GM21528 (cell line): ENCODE results near the gene TWIST2.

Source experiments
- ATAC-seq: cut with Tn5 transposase; IDR thresholded peaks from one replicate; pipeline ENCODE4 v1.9.1; 2021; ENCODE audit warnings: mild to moderate bottlenecking, moderate library complexity; ENCODE audit not compliant: unreplicated experiment, low FRiP score

TWIST2 gene

DNA sequence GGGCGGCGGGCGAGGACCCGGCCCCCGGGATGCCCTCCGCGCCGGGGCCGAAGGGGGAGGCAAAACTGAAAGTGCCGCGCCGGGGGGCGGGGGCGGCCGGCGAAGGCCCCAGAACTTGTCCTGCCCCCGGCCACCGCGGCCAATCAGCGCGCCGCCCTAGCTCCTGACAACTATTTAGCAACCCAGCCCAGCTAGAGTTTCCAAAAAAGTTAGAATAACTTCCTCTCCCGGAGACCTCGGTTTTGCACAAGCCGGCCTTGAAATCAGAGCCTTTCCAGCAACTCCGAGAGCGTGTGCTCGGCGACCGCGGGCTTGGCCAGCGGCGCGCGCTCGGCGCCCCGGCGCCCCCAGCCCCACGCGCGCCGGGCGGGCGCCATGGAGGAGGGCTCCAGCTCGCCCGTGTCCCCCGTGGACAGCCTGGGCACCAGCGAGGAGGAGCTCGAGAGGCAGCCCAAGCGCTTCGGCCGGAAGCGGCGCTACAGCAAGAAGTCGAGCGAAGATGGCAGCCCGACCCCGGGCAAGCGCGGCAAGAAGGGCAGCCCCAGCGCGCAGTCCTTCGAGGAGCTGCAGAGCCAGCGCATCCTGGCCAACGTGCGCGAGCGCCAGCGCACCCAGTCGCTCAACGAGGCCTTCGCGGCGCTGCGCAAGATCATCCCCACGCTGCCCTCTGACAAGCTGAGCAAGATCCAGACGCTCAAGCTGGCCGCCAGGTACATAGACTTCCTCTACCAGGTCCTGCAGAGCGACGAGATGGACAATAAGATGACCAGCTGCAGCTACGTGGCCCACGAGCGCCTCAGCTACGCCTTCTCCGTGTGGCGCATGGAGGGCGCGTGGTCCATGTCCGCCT is at the start of gene TWIST2:
TWIST2 (plus strand) TSS at position 245 of the 850 bp plus-strand sequence; CDS start at position 376, 131 bp downstream.
- no peak for ATAC-seq

GRCh38 chr2:238801791-238802190 is 46.1 kb upstream of the TWIST2 start:
- ATAC-seq: no peak

GRCh38 chr2:238802957-238803356 is 44.9 kb upstream of the TWIST2 start:
- ATAC-seq: no peak

DNA sequence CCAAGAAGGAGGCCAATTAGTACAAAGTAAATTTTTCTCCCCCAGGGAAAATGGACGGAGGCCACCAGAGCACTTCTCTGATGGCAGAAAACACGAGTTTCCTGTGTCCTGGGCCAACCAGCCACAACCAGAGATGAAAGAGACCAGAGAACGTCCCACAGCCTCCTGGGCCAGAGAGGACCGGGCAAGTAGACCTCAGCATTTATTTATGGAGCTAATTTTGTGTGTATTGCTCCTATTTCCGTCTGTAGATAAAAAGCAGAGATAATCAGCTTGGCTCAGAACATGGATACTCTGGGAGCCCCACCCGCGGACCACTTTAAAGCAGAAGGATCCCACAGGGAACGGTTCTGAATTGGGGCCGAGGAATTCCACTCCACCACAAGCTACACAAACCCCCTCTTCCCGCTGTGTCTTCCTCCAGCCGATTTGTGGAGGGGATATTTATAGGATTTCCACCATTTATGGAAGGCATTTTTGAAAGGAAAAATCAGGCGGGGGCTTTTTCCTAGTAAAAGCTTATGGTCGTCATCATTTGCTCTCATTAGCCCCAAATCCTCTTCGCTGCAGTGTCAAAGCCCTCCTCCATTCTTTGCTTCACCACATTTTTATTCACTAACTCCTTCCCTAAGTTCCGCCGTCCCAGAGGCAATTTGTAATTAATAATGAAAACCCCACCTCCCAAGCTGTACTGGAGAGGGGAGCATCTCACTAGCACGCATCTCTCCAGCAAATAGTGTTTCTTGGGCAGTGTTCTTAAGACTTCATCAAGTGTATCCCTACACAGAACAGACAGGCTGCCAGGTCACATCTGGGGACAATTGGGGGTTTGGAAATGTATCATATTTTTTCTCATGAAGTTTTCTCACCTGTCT is 43.7 kb upstream of the TWIST2 start:
- ATAC-seq: no peak

DNA sequence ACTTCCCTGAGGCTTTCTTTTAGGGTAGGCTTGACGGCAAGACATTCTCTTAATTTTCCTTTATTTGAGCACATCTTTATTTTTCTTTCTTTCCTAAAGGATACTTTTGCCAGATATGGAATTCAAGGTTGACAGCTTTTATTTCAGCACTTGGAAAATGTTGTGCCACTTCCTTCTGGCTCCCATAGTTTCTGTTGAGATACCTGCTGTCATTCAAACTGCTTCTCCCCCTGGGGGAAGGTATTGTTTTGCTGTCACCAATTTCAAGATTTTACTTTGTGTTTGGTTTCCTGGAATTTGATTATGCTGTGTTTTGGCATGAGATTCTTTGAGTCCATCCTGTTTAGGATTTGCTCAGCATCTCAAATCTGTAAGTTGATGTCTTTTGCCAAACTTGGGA is 39.1 kb upstream of the TWIST2 start:
- ATAC-seq: no peak

GRCh38 chr2:238810321-238810720 is 37.6 kb upstream of the TWIST2 start:
- no peak for ATAC-seq

DNA sequence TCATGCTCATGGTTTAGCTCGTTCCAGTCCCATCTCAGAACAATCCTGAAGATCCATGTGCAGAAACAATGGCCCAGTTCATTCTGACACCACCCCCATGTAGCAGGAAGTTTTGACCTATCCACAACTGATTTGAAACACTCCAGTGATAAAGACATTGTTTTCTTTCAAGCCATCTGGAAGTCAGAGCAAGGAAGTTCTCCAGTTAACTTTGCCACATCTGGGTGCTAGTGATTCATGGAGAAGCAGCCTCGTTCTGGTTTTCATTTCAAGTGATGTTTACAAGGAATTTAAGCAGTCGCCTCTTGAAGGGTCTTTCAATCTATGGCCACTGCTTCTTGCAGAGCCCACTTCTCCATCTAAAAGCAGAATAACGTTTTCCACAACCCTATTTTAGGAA is 36.6 kb upstream of the TWIST2 start:
- ATAC-seq: no peak

- ATAC-seq: no peak
Measured at GRCh38 chr2:238811759-238812158, 36.1 kb upstream of the TWIST2 start.

- ATAC-seq: no peak
Measured at GRCh38 chr2:238813109-238813508, 34.8 kb upstream of the TWIST2 start.

- no peak for ATAC-seq
Measured at GRCh38 chr2:238814815-238815214, 33.1 kb upstream of the TWIST2 start.

GRCh38 chr2:238816291-238816690 is 31.6 kb upstream of the TWIST2 start:
- no peak for ATAC-seq

DNA sequence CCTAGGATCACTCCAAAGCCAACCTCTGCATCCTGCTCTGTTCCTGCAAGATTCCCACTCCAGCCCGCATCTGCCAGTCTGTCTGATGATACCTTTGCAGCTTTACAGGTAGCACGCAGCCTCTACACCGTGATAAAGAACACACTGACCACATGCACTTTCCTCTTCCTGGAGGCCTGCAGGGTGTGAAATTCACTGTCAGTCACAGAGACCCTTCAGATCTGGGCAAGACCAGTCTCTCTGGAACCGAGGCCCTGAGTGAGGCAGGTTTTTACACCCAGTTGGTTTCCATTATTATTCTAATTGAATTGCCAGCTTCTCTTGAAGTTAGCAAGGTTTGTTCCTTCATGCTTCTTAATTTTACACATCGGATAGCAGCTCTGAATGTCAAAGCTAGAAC is 30.5 kb upstream of the TWIST2 start:
- no peak for ATAC-seq

- ATAC-seq: no peak
Measured at GRCh38 chr2:238817891-238818290, 30.0 kb upstream of the TWIST2 start.

- ATAC-seq: no peak
Measured at GRCh38 chr2:238818561-238818960, 29.3 kb upstream of the TWIST2 start.

DNA sequence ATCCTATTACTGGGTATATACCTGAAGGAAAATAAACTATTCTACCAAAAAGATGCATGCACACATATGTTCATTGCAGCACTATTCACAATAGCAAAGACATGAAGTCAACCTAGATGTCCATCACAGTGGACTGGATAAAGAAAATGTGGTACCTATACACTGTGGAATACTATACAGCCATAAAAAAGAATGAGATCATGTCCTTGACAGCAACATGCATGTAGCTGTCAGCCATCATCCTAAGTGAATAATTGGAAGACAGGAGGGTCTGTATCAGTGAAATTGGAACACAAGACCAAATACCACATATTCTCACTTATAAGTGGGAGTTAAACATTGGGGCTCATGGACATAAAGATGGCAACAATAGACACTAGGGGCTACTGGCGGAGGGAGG is 27.7 kb upstream of the TWIST2 start:
- ATAC-seq: no peak

DNA sequence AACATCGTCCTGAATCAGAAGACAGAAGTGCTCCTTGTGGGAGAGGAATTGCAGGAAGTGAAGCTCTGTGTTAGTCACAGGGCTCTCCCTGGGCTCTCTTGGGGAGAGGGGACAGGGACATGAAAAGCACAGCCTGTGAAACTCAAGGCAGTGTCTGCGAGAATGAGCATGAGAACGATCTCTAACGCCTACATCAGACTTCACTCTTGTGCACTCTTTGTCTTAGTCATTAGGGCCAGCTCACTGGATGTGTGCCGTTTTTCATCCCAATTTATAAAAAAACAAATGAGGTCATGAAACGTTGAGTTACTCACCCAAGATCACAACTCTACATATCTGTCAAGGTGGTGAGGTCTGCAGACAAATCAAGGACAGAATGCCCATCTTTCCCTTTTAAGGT is 27.0 kb upstream of the TWIST2 start:
- no peak for ATAC-seq

GRCh38 chr2:238821391-238821790 is 26.5 kb upstream of the TWIST2 start:
- ATAC-seq: no peak

DNA sequence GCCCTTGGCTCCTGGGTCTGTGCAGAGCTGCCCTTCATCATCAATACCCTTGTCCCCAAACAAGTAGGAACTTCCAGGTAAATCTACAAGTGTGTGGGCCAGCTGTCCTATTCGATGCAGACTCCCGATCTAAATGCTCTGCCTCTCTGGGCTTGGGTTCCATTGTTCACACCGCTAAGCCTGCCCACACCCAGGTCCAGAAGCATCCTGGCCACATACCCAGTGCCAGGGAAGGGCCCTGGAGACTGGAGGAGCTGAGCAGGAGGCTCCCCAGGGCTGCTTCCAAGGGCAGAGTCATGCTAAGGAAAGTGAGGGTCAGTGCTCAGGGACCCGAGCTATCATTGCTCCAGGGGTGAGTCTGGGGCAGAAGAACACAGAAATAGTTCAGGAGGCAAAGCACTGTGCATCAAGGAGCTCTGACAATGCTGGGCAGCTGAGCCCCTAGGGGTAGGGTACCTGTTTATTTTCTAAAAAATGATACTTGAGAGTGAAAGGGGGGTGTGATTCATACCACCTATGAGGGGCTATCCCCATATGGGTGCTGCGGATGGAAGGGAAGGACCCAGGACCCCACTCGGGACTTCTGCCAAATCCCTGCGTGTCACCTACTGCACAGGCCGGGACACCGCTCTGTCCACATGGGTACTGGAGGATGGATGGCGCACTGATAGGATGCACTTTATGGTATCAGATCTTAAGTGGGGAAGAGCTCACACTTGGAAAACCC is 25.8 kb upstream of the TWIST2 start:
- ATAC-seq: no peak

DNA sequence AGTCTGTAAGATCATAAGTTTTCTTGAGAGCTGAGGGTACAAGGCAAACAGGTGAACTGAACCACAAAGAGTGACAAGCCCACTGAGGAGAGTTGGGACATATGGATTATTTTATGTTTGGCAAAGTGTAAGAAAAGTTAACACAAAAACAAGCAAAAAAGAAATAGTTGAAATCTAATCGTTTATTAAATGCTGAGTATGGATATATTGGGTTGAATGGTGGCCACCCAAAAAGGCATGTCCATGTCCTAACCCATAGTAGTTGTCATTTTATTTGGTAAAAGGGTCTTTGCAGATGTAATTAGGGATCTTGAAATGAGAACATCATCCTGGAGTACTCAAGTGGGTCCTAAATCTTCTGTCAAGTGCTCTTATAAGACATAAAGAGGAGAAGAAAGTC is 24.9 kb upstream of the TWIST2 start:
- ATAC-seq: no peak

DNA sequence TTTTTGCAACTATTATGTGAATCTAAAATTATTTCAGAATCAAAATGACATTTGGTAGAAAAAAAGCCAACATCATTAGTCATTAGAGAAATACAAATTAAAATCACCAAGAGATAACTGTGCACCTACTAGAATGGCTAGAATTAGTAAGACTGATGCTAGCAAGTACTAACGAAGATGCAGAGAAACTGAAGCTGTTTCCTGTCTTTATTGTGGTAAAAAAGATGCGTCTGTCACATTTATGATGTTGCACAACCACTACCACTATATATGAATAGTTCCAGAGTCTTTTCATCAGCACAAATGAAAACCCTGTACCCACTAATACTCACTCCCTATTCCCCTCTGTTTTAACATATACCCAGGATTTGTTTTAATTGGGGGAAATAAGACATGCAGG is 16.7 kb upstream of the TWIST2 start:
- no peak for ATAC-seq

DNA sequence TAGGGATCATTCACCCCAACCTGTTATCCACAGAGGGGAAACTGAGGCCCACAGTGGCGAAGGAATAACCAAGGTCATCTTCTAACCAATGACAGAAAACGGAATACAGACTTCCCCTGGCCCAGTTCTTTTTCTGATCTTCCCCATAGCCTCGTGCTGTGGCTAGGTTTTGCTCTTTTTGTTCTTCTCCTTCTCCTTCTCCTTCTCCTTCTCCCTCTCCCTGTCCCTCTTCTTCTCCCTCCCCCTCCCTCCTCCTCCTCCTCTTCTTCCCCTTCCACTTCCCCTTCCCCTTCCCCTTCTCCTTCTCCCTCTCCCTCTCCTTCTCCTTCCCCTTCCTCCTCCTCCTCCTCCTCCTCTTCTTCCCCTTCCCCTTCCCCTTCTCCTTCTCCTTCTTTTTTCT is 12.9 kb upstream of the TWIST2 start:
- ATAC-seq: no peak
